NCI-H345 (cell line): ENCODE results near the gene CXXC4.

Source experiments
- DNase-seq: peaks from one replicate; lab custom pipeline; 2025; lab: John Stamatoyannopoulos, UW

CXXC4 gene

DNA sequence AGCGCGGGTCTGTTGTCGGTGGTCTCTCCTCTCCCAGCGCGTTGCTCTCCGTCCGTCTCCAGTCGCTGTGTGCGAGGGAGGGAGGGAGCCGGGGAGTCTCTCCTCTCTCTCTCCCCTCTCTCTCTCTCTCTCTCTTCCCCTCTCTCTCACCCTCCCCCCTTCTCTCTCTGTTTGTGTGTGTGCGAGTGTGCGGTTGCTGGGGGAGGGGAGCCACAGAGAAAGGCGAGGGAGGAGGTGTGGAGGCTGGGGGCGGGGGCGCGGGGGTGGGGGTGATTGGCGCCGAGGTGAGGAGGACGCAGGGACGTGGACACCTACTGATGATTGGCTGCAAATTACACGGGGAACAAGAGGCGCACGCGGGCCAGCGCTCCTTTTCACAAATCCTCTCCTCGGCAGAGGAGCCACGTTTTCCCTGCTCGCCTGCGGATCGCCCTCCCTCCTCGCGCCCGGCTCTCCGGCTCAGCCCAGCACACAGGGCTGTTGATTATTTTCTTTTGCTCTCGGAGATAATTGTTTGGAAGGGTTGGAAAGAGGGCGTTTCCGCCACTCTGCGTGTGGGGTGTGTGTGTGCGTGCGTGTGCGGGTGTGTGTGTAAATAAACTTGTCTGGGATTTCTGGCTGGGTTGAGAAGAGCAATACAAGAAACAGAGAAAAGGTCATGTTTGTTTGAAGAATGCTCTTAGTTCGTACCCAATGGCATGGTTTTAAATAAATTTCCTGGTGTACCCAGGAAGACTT is at the start of gene CXXC4:
Gene CXXC4, minus strand, starts transcription at position 73 of the 738 bp plus-strand sequence. CDS start 3,092 bp downstream, outside the sequence.
- DNase-seq = peak; percentile 88

DNA sequence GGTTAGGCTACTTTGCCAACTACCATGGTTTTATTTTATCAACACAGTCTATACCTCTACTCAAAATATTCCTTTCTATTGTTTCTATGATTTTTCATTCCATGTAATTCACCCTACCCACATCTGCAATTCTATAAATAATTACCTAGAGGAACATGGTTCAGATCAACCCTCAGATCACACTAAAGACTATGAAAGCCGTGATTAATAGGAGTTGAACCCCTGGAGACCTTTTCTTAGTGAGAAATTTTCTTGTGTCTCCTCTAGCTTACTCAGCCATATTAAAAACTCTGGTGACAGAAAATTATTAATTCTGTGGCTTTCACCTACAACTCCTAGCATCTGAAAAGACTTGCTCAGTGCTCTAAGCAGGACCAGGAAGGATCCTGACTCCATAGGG is 38.5 kb upstream of the CXXC4 start:
- no peak for DNase-seq

GRCh38 chr4:104532677-104533076 is 38.0 kb upstream of the CXXC4 start:
- no peak for DNase-seq

- DNase-seq = no peak
Measured at GRCh38 chr4:104531390-104531789, 36.7 kb upstream of the CXXC4 start.

- no peak for DNase-seq
Measured at GRCh38 chr4:104530426-104530825, 35.7 kb upstream of the CXXC4 start.

- no peak for DNase-seq
Measured at GRCh38 chr4:104524591-104524990, 29.9 kb upstream of the CXXC4 start.

DNA sequence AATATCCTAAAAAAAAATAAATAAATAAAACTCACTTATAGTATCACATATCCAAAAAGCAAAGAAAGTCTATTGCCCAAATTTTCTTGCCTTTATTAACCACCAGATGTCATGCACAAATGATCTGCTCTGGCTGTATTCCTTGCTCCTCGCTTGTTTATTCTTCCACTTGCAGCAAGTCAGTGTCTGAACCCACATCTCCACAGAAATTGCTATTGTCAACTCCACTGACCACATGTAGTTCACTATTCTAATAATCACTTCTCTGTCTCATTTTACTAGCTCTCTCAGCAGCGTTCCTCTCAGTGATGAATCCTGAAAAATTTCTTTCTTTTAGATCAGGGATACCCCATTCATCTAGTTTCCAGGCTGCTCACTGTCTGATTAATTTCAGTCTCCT is 29.3 kb upstream of the CXXC4 start:
- no peak for DNase-seq

DNA sequence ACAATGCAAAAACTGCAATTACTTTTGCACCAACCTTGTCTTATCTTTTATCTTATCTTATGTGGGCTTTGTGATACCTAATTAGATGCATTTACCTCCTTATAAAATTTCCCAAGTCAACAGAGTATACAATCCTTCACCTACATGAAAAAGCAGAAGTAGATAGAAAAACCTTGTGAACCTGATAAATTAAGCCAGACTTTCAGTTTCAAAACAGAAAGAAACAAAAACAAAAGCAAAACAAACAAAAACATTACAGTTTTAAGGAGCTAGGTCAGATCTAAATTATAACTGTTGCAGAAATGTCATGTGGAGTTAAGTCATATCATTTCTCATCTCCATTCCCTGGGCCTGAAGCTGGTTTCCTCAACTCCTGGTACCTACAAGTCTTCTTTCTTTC is 24.9 kb upstream of the CXXC4 start:
- DNase-seq = no peak

DNA sequence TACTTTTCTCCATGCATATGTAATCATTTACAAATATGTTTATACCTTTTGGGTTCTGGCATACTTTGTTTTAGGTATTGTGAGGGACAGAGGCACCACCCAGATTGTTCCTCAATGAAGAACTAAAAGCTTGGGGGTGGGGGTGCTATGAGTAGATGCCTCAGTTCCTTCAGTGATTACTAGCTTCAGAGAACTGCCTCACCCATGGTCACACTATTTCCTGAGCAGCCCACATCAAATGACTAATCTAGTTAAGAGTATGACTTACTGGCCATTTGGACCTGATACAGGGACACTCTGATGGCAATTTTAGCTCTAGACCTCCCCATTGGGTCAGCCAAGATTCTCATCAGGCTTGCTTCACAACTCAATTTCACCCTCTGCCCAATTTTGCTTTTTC is 22.2 kb upstream of the CXXC4 start:
- DNase-seq = no peak

DNA sequence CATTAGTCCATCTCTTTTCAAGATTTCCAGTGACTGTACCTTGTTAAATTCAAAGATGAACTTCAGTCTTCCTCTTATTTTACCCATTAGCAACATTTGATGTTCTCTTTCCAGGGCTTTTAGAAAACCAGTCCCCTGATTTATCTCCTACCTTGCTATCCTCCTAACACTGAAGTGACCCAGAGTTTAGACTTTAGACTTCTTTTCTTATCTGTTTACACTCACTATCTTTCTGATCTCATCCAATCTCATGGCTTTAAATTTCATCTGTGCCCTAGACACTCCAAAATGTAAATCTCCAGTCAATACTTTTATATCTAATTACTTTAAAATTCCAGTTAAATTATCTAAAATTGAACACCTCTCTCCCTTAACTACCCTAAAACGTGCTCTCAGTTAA is 13.5 kb upstream of the CXXC4 start:
- no peak for DNase-seq

GRCh38 chr4:104507112-104507511 is 12.4 kb upstream of the CXXC4 start:
- DNase-seq = no peak

DNA sequence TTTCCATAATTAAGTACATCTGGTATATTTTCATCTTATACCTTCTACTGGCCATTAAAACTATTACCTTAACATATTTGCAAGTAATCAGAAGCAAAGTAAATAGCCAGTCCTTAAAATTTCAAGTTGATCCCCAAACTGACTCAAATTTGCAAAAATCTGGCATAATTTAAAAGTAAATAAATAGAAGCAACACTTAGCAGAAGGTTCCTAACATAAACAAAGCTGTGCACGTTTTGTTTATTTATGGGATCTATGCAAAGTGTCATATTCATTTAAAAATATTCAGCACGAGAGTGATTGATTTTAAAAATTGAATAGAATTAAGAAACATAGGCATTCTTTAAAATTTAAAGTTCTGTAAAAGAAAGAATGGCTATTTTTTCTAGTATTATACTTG is 9.8 kb upstream of the CXXC4 start:
- no peak for DNase-seq

DNA sequence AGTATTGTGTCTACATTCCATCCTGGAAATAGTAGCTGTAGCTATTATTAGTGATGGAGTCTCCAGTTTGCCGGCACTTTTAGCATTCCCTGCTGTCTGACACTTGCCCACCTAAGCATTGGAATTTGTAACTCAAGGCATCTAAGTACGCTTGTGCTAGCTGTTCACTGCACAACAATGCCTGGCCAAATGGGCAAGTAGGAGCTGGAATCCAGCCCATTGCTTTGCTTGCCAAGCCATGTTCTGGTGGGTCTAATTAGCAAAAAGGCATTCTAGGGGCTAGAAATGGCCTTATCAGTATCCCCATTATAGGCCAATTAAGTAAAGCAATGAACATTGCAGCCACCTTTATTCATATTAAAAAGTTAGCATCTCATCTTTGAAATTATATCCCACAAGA is 7.8 kb upstream of the CXXC4 start:
- no peak for DNase-seq

GRCh38 chr4:104501290-104501689 is 6.6 kb upstream of the CXXC4 start:
- DNase-seq = no peak

DNA sequence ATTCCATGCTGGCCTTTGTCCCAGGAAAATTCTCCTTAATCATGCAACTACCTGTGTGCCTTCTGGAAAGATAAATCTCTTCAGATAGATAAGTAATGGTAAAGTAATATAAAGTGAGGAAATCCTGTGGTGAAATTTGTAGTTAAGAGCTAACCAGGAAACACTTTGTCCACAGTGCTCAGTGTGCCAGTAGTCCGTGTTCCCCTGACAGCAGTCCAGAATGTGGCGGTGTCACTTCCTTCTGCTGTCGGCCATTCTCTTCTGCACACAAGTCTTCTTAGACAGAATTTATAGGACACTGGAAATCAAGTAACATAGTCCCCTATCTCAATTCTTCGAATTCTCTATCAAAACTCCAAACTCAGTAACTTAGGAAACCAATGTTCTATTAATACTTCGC is 5.7 kb upstream of the CXXC4 start:
- no peak for DNase-seq

DNA sequence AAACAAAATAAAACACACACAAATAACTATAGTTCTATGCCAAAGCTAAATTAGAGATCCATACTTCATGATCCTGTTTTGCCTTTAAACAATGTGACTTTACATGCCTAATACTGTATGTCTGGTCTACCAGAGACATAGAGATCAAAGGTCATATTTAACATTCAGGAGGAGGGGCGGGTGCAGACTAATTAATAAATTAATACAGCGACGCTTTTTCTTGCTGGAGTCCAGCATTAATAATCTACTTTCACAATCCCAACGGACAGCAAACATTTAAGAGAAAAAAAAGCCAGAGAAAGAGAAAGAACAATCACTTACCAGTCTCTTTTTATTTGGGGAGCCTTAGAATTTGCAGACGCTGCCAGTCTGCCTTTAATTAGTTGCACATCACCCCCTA is 509 bp downstream of the CXXC4 start:
- DNase-seq = no peak

DNA sequence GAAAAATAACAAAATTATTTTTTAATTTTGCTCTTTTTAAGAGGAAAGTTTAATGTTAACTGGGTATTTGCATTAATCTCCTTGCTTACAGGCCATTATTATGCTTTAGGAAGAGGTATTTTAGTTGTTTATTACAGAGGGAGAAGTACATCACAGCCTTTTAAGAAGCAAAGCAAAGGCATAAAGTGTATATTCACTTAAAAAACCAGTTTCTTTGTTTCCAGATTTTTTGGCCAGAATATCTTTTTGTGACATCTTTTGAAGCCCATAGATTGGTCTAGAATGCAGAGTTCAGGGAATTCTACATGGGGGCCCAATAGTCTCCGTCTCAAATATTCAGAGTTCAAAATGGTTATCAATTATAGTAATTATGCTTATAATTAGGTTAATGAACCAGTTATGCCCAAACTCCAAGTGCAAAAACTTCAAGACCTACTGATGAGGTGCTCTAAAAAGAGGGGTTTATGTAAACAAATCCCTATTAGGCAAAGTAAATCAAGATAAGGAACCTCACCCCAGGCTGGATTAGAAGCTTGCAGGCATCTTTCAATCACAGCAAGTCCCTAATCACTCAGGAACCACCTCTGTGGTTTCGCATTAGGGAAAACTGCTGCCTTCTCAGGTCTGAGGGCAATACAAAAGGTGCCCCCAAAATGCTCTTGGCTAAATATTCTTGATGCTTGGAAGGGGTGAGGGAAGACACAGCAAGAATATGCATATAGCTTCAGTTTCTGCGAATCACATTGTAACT is 1.4 kb downstream of the CXXC4 start:
- DNase-seq = peak; percentile 21

DNA sequence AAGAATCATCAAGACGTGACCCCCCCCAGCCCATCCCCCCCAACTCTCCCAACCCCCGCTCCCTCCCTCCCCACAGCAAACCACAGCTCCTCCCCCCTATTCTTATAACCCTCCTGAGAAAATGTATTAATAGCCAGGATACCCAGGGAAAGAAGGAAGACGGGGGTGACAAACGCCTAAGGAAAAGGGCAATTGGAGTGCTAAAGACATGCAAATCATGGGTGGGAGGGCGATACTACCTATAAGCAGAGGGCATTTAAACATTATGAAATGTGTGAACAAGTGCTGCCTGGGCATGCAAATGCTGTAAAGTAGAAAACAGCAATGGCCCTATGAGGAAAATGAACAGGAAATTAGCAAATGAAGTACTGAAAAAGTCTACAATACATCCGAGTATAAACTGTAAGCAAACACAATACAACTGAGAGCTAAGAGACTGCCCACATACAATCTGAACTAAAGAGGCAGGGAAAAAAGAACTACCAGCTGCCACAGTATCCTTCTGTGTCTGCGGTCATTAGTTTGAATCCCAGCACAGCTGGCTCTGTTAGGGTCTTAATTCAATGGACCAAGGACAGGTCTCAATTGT is 2.4 kb downstream of the CXXC4 start:
- peak; percentile 31 for DNase-seq

DNA sequence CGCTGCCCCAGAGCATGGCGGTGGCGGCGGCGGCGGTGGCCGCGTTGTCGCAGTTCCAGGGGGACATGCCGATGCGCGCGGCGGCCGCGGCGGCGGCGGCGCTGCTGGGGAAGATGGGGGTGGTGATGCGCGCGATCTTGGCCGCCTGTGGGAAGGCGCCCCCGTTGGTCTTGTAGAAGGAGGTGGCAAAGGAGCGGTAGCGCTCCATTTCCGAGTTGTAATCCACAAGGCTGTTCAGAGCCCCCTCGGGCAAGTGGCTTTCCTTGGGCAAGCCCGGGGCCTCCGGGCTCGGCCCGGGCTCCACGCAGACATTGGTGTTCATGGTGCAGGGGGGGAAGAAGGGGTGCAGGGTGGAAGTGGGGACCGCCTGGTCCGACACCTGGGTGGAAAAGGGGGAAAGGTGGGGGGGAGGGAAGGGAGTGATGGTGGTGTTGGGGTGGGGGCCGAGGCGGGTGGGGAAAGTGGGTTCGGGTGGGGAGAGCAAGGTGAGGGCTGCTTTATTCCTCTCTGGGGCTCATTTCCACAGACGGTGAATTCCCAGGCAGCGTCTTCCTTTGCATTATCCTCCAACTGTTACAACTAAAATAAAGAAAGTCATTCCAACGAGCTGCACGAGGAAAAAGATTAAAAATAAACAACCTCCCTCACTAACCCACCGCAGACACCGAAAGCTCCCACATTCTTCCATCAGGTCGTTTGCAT is 3.1 kb downstream of the CXXC4 start:
- DNase-seq = peak; percentile 52

- DNase-seq = peak; percentile 82
Measured at GRCh38 chr4:104490770-104491480, 3.8 kb downstream of the CXXC4 start.

- peak; percentile 24 for DNase-seq
Measured at GRCh38 chr4:104490096-104490769, 4.5 kb downstream of the CXXC4 start.
